HepG2 (cell line): Measurements from ENCODE around the gene POU6F2. TPM values are rescaled to one million over a fixed set of nuclear protein-coding genes. Genes with fewer than 3 reads are reported as not detected.
"Not testable (repeated sequence)": the region's sequence is repeated elsewhere in the genome, so short reads cannot be mapped to it uniquely, and the experiment has no call there.

Experiments
- ATAC-seq: fragments of 200-7000 bp; cut with Tn5 transposase; 3 replicates; pipeline ENCODE4 v1.9.1; 2020; ENCODE audit warnings: mild to moderate bottlenecking, moderate library complexity
- BruUV-seq: library from RNA; stranded (reverse); fragments of 400-500 nt; replicated peaks from 2 replicates; lab custom pipeline; 2021; lab: Mats Ljungman, UMichigan
- CTCF ChIA-PET: fragments of 300-600 bp; formaldehyde crosslinking; extraction: SDS; loops from one replicate; lab custom pipeline; 2021; ENCODE audit warnings: low total read pairs, inconsistent platforms, low intra/inter-chr PET ratio; lab: Yijun Ruan, JAX
- POLR2A ChIA-PET: fragments of 350-600 bp; sonication (Branson Sonifier 250); formaldehyde crosslinking; loops from one replicate; lab custom pipeline; 2020; ENCODE audit warnings: antibody characterized with exemption, inconsistent platforms; lab: Yijun Ruan, JAX
- DNase-seq: peaks from one replicate; pipeline ENCODE4 v3.0.0-alpha.2; 2015; ENCODE audit warnings: low spot score
- FAIRE-seq: peaks from 3 replicates; lab custom pipeline; 2011; peaks lifted over from hg19 to GRCh38; lab: Jason Lieb, UNC
- H2AFZ ChIP-seq: one replicate; pipeline ENCODE4 v1.6.1; 2011; ENCODE audit warnings: low read length, inconsistent platforms
- H3K27ac ChIP-seq: fragments of 300-600 bp; 3 replicates; pipeline ENCODE4 v1.8.0; 2011; ENCODE audit warnings: mixed run types, mild to moderate bottlenecking, mixed read lengths, low read length, inconsistent platforms; ENCODE audit not compliant: insufficient read depth; ENCODE audit errors: extremely low read length
- H3K27me3 ChIP-seq, 2 experiments: fragments of 200-600 bp in 1 of 2; 2 replicates in 1 of 2; 3 replicates in 1 of 2; pipeline versions ENCODE4 v1.6.0 to v1.8.0; 2011; ENCODE audit warnings: low read length in 2 of 2, mild to moderate bottlenecking in 2 of 2, moderate library complexity in 2 of 2, inconsistent platforms in 1 of 2; ENCODE audit not compliant: insufficient read depth in 2 of 2, control insufficient read depth in 1 of 2
- H3K36me3 ChIP-seq, 2 experiments: fragments of 200-600 bp in 1 of 2; replicated peaks in 1 of 2; 2 replicates in 1 of 2; 3 replicates in 1 of 2; pipeline versions ENCODE4 v1.5.1 to v1.8.0; 2011; ENCODE audit warnings: low read length in 2 of 2, inconsistent platforms in 1 of 2; ENCODE audit not compliant: insufficient read depth in 2 of 2, control insufficient read depth in 1 of 2
- H3K4me1 ChIP-seq: 2 replicates; pipeline ENCODE4 v1.5.1; 2012; ENCODE audit warnings: low read length, inconsistent platforms; ENCODE audit not compliant: insufficient read depth
- H3K4me2 ChIP-seq: 2 replicates; pipeline ENCODE4 v1.6.0; 2011; ENCODE audit warnings: low read depth, low read length, inconsistent platforms
- H3K4me3 ChIP-seq, 3 experiments: fragments of 200-600 bp in 1 of 3; sonication (generic), shearing (Covaris generic) in 1 of 3; replicated peaks in 1 of 3; 2 replicates each; pipeline ENCODE4 v1.5.1; 2011 to 2016; ENCODE audit warnings: low read length in 3 of 3, inconsistent platforms in 2 of 3, low read depth in 2 of 3, mild to moderate bottlenecking in 2 of 3, control low read depth in 1 of 3, mixed read lengths in 1 of 3; ENCODE audit not compliant: insufficient read depth in 1 of 3
- H3K79me2 ChIP-seq: one replicate; pipeline ENCODE4 v1.6.1; 2011; ENCODE audit warnings: low read length, inconsistent platforms; ENCODE audit not compliant: insufficient read depth
- H3K9ac ChIP-seq: 2 replicates; pipeline ENCODE4 v1.6.0; 2011; ENCODE audit warnings: mild to moderate bottlenecking, low read depth, low read length, inconsistent platforms; ENCODE audit not compliant: insufficient read depth
- H3K9me3 ChIP-seq: 2 replicates; pipeline ENCODE4 v1.5.1; 2012; ENCODE audit warnings: mild to moderate bottlenecking, low read length
- H4K20me1 ChIP-seq: 2 replicates; pipeline ENCODE4 v1.6.0; 2011; ENCODE audit warnings: inconsistent platforms, mild to moderate bottlenecking, low read length, moderate library complexity; ENCODE audit not compliant: insufficient read depth
- MTA3 ChIP-seq: sonication (generic); formaldehyde crosslinking; IDR thresholded peaks from 2 replicates; pipeline ENCODE4 v1.4.0; 2020; ENCODE audit warnings: missing genetic modification reagents
- ZNF12 ChIP-seq: sonication (generic); formaldehyde crosslinking; IDR thresholded peaks from 2 replicates; pipeline ENCODE4 v1.5.0; 2020; ENCODE audit warnings: missing genetic modification reagents
- ZNF878 ChIP-seq: sonication (generic); formaldehyde crosslinking; IDR thresholded peaks from 2 replicates; pipeline ENCODE4 v1.8.1; 2023; ENCODE audit warnings: mild to moderate bottlenecking, missing genetic modification reagents, moderate library complexity
- WGBS: methylation state at CpG from one replicate; pipeline ENCODE4 v1.1.6; 2017; ENCODE audit warnings: low lambda C conversion rate; 5-methylcytosine and 5-hydroxymethylcytosine counted together
- in situ Hi-C: cut with HindIII; loops from 2 replicates; pipeline ENCODE4 v1.10.0; 2017; ENCODE audit warnings: low pct_unique_long_range_greater_than_20kb; ENCODE audit not compliant: extremely low pct_ligation_motif_present
- intact Hi-C: fragments of 100-400 bp; cut with micrococcal nuclease; formaldehyde crosslinking; loops from one replicate; pipeline ENCODE4 v1.10.0; 2022; ENCODE audit not compliant: unreplicated experiment
- polyA plus RNA-seq, 8 experiments: library from polyadenylated mRNA; depleted of rRNA in 3 of 8; stranded (reverse) in 7 of 8; unstranded in 1 of 8; fragments of >200 nt; fragmentation: Illumina TruSeq in 4 of 8; extraction: Trizol in 4 of 8; gene quantifications; 2 replicates each; pipeline versions ENCODE4 v1.2.1 to v1.2.3, GENCODE V29; 2011 to 2016; ENCODE audit warnings: low read depth in 4 of 8, missing spikeins in 1 of 8, mixed read lengths in 1 of 8; ENCODE audit not compliant: insufficient read depth in 1 of 8
- total RNA-seq, 5 experiments: library from RNA; depleted of rRNA; stranded (reverse); fragments of >200 nt; fragmentation: Illumina TruSeq; extraction: Trizol; gene quantifications; 2 replicates each; pipeline ENCODE4 v1.2.3, GENCODE V29; 2016; ENCODE audit warnings: low read depth in 1 of 5
- TF ChIP-seq, protein P1 (sequence below): sonication (generic); formaldehyde crosslinking; IDR thresholded peaks from 2 replicates; pipeline ENCODE4 v1.8.0; 2022; ENCODE audit warnings: mild to moderate bottlenecking, missing genetic modification reagents; ENCODE audit not compliant: insufficient replicate concordance
- TF ChIP-seq, protein P2 (sequence below): sonication (generic); formaldehyde crosslinking; IDR thresholded peaks from 2 replicates; pipeline ENCODE4 v1.5.1; 2020; ENCODE audit warnings: missing genetic modification reagents, mild to moderate bottlenecking, borderline replicate concordance

The POU6F2 gene
- total and polyA plus RNA-seq, 2 of the 13 experiments (the other 11 are each of a cell fraction or from before 2014, with no cell fraction given), result not detected

DNA sequence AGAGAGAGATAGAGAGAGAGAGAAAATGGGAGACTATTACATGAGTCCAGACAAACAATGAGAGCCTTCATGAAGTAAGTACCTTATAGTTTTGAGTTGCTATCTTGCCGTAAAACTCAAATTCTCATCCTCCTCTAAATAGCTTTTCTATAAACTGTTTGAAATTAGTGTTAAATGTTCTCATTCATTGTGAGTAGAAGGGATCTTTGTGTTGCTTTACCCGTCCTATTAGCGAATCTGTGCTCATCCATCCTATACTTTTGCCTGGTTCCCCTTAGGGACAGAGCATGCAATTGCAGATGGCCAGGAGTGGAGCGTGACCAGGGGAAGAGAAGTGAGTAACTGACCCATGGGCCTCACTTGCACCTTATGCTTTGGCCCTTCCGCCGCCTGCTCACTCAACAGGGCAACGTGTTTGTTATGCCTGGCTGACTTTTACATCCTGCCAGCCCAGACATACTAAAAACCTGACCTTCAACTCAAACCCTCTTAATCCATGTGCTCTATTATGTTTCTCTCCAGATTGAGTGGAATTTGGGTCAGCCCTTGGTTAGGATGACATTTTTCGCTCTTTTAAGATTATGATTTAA is 344.3 kb downstream of the POU6F2 start (continued):
- TF ChIP-seq, protein P1, sequence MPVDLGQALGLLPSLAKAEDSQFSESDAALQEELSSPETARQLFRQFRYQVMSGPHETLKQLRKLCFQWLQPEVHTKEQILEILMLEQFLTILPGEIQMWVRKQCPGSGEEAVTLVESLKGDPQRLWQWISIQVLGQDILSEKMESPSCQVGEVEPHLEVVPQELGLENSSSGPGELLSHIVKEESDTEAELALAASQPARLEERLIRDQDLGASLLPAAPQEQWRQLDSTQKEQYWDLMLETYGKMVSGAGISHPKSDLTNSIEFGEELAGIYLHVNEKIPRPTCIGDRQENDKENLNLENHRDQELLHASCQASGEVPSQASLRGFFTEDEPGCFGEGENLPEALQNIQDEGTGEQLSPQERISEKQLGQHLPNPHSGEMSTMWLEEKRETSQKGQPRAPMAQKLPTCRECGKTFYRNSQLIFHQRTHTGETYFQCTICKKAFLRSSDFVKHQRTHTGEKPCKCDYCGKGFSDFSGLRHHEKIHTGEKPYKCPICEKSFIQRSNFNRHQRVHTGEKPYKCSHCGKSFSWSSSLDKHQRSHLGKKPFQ (CRISPR knock-in tag), result no peak
- no peak for TF ChIP-seq MTA3 (CRISPR knock-in tag)
- TF ChIP-seq, protein P2, sequence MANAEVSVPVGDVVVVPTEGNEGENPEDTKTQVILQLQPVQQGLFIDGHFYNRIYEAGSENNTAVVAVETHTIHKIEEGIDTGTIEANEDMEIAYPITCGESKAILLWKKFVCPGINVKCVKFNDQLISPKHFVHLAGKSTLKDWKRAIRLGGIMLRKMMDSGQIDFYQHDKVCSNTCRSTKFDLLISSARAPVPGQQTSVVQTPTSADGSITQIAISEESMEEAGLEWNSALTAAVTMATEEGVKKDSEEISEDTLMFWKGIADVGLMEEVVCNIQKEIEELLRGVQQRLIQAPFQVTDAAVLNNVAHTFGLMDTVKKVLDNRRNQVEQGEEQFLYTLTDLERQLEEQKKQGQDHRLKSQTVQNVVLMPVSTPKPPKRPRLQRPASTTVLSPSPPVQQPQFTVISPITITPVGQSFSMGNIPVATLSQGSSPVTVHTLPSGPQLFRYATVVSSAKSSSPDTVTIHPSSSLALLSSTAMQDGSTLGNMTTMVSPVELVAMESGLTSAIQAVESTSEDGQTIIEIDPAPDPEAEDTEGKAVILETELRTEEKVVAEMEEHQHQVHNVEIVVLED (CRISPR knock-in tag), result no peak

DNA sequence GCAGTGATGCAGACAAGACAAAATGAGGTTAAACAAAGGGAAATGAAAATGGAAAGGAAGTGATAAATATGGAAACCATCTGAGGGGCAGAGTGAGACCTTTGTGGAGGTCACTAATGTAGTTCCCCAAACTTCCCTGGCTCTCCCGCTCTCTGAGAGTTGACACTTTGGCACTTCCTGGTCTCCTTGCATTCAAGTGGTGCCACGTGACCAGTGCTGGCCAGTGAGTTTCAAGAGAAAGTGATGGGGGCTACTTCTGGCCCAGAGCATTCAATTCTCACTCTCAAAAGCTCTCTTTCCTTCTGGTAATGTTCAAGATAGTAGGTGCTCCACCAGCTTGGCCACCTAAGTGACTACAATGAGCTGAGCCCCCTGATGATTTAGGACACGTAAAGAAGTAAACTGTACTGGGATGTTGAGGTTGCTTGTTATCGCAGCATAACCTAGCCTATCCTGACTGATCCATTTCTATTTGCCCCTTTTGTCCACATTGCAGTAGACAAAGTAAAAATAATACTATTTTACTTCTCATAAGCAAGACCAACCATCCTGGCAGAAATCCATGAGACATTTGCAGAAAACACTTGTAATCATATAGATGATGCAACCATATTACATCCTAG is 346.5 kb downstream of the POU6F2 start:
- BruUV-seq, result no TSS peak
- no peak for TF ChIP-seq ZNF878 (CRISPR knock-in tag)
- TF ChIP-seq ZNF12, result peak; percentile 91
- no peak overlapping the region for H2AFZ ChIP-seq
- no peak overlapping the region for H3K27ac ChIP-seq
- DNase-seq (no peak), FAIRE-seq (no peak), ATAC-seq (no peak)
- in situ Hi-C loops, result no loop called here
- CTCF ChIA-PET, result no interaction called here
- H3K9me3 ChIP-seq, result no peaks in the 10 kb centered on the region
- no peak overlapping the region for H3K4me3 ChIP-seq
- no peak overlapping the region for H3K4me2 ChIP-seq
- no peaks in the 10 kb centered on the region for H4K20me1 ChIP-seq
- no peaks in the 10 kb centered on the region for H3K27me3 ChIP-seq
- WGBS, result 38% methylated on average over 4 of the region's 4 CpGs
- intact Hi-C loops, result no loop called here
- POLR2A ChIA-PET, result no interaction called here
- no peak overlapping the region for H3K9ac ChIP-seq
- H3K36me3 ChIP-seq, result no peaks in the 10 kb centered on the region
- H3K4me1 ChIP-seq, result no peaks in the 10 kb centered on the region
- H3K79me2 ChIP-seq, result no peaks in the 10 kb centered on the region

DNA sequence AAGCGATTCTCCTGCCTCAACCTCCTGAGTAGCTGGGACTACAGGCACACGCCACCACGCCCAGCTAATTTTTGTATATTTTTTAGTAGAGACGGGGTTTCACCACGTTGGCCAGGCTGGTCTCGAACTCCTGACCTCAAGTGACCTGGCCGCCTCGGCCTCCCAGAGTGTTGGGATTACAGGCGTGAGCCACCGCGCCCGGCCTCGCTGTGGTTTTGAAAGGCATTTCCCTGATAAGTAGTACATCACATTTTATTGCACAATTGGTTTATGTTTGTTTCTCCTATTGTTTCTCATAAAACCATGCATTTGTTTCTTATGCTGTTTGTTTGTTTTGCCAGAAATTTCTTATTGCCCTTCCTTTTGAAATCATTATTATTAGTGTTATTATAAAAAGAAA is 353.9 kb downstream of the POU6F2 start:
- H4K20me1 ChIP-seq, POLR2A ChIA-PET, H3K79me2 ChIP-seq, H3K9me3 ChIP-seq, ATAC-seq, H2AFZ ChIP-seq, in situ Hi-C loops, BruUV-seq, H3K4me3 ChIP-seq, H3K9ac ChIP-seq, DNase-seq, H3K36me3 ChIP-seq, H3K27me3 ChIP-seq, FAIRE-seq, CTCF ChIA-PET, intact Hi-C loops, H3K4me1 ChIP-seq, H3K4me2 ChIP-seq, H3K27ac ChIP-seq: not testable (repeated sequence)
- 52% methylated on average over 13 of the region's 13 CpGs for WGBS
